Gastroesophageal sphincter (tissue), 4 donors: ENCODE measurements around the gene FNDC3B. TPM values are rescaled to one million over a fixed set of nuclear protein-coding genes. Genes with fewer than 3 reads are reported as not detected.

Experiments
- ATAC-seq: fragments of 150-250 bp; one replicate; pipeline ENCODE4 v1.9.1; 2016; ENCODE audit warnings: mild to moderate bottlenecking, moderate library complexity
- H3K27ac ChIP-seq, 4 donors: fragments of 200-600 bp; sonication (generic) in 3 of 4; 1 replicate in 3 of 4; 2 replicates in 1 of 4; pipeline ENCODE4 v1.5.1; 2016 to 2019
- H3K27me3 ChIP-seq: fragments of 200-600 bp; sonication (generic); one replicate; pipeline ENCODE4 v1.5.1; 2019
- H3K36me3 ChIP-seq, 2 donors: fragments of 200-600 bp; sonication (generic); one replicate each; pipeline ENCODE4 v1.5.1; 2019; ENCODE audit warnings: control low read depth in 1 of 2
- H3K4me1 ChIP-seq, 3 donors: fragments of 200-600 bp; sonication (generic); 1 replicate in 2 of 3; 2 replicates in 1 of 3; pipeline ENCODE4 v1.5.1; 2016 to 2019; ENCODE audit warnings: control low read depth in 2 of 3
- H3K4me3 ChIP-seq, 2 donors: fragments of 200-600 bp; sonication (generic); one replicate each; pipeline ENCODE4 v1.5.1; 2019; ENCODE audit warnings: mild to moderate bottlenecking in 1 of 2, moderate library complexity in 1 of 2
- H3K9me3 ChIP-seq, 3 donors: fragments of 200-600 bp; sonication (generic); one replicate each; pipeline ENCODE4 v1.5.1; 2017 to 2019; ENCODE audit warnings: control low read depth in 2 of 3
- EP300 ChIP-seq: sonication (generic); formaldehyde crosslinking; IDR thresholded peaks from one replicate; pipeline ENCODE4 v1.6.1; 2017; ENCODE audit warnings: antibody characterized with exemption, mild to moderate bottlenecking
- POLR2A ChIP-seq, 2 donors: fragments of 450-650 bp; IDR thresholded peaks; one replicate each; pipeline ENCODE4 v1.6.1; 2017; ENCODE audit warnings: antibody characterized with exemption in 2 of 2, mild to moderate bottlenecking in 2 of 2, moderate library complexity in 1 of 2
- POLR2AphosphoS5 ChIP-seq: sonication (generic); formaldehyde crosslinking; IDR thresholded peaks from one replicate; pipeline ENCODE4 v1.6.1; 2017; ENCODE audit warnings: antibody characterized with exemption
- WGBS, 2 donors: methylation state at CpG; one replicate each; pipeline ENCODE4 v1.1.5; 2018; ENCODE audit warnings: low coverage in 1 of 2; 5-methylcytosine and 5-hydroxymethylcytosine counted together
- total RNA-seq, 4 donors: library from RNA; depleted of rRNA; stranded (reverse); fragments of >200 nt; gene quantifications; one replicate each; pipeline ENCODE4 v1.1.0, GENCODE V29; 2016
- TF ChIP-seq, protein P1 (sequence below), 4 experiments: fragments of 200-600 bp in 2 of 4; fragments of 450-650 bp in 2 of 4; sonication (generic) in 1 of 4; IDR thresholded peaks; one replicate each; pipeline ENCODE4 v1.5.1; 2017 to 2019; ENCODE audit warnings: antibody characterized with exemption in 4 of 4, mild to moderate bottlenecking in 2 of 4, moderate library complexity in 2 of 4

Gene FNDC3B
- total RNA-seq, 4 donors from 2014 or later, result 53.1 to 97.2 (median 70.8) TPM

DNA sequence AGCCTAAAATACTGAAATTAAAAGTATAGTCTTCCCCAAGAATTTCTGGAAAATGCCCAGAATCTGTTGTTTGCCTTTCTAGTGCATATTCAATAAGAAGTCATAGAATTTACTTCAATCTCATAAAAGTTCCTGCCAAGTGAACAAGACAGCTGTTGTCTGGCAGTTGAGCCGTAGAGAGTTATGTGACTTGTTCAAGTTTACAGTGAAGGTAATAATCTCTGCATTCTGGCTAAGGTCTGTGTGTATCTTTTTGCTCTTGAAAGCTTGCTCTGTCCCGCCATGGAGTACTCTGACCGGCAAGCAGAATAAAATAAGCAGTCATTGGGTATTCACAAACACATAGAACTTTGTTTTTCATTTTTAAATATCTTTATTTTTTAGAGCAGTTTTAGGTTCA, 331.0 kb downstream of the FNDC3B start:
- no peak for ATAC-seq
- Histone ChIP-seq H3K9me3 (no peaks in the 10 kb centered on the region), H3K27me3 (no peaks in the 10 kb centered on the region), H3K27ac (no peak overlapping the region), H3K4me1 (peaks cover 0 to 50% (median 3%) of the 10 kb centered on the region in 3 donors), H3K36me3 (peaks cover 0 to 38% of the 10 kb centered on the region in 2 donors), H3K4me3 (no peak overlapping the region)
- WGBS, 2 donors, result 36 to 72% methylated on average over 3 of the region's 3 CpGs
- TF ChIP-seq POLR2A (IDR thresholded peaks at IDR 0.05) (no peak), POLR2AphosphoS5 (no peak), EP300 (no peak)
- TF ChIP-seq, protein P1, sequence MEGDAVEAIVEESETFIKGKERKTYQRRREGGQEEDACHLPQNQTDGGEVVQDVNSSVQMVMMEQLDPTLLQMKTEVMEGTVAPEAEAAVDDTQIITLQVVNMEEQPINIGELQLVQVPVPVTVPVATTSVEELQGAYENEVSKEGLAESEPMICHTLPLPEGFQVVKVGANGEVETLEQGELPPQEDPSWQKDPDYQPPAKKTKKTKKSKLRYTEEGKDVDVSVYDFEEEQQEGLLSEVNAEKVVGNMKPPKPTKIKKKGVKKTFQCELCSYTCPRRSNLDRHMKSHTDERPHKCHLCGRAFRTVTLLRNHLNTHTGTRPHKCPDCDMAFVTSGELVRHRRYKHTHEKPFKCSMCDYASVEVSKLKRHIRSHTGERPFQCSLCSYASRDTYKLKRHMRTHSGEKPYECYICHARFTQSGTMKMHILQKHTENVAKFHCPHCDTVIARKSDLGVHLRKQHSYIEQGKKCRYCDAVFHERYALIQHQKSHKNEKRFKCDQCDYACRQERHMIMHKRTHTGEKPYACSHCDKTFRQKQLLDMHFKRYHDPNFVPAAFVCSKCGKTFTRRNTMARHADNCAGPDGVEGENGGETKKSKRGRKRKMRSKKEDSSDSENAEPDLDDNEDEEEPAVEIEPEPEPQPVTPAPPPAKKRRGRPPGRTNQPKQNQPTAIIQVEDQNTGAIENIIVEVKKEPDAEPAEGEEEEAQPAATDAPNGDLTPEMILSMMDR (IDR thresholded peaks at IDR 0.05), result no peak

DNA sequence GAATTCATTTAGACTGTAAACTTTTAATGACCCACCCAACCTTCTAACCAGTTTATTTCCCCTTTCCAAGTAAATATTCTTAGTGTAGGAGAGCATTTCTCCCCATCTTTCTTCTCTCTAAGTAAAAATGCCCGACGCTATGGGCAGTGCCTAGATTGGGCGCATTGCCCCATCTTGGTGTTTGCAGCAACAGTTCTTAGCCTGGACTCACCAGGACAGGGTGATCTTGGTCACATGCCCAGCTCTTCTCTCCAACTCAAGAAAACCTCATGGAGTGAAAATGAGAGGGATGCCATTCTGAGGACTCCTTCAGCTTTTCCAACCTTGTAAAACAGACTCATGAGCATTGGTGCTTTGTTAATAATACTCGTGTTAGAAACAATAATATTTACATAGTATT, 332.2 kb downstream of the FNDC3B start:
- no peak for ATAC-seq
- TF ChIP-seq POLR2A (IDR thresholded peaks at IDR 0.05), result no peak
- no peak for TF ChIP-seq EP300
- no peak for TF ChIP-seq POLR2AphosphoS5
- TF ChIP-seq, protein P1 (IDR thresholded peaks at IDR 0.05), result no peak
- Histone ChIP-seq H3K27ac (no peak overlapping the region), H3K4me3 (no peak overlapping the region), H3K9me3 (no peaks in the 10 kb centered on the region), H3K4me1 (peaks cover 0 to 53% (median 3%) of the 10 kb centered on the region in 3 donors), H3K27me3 (no peaks in the 10 kb centered on the region), H3K36me3 (peaks cover 0 to 35% of the 10 kb centered on the region in 2 donors)
- WGBS, 2 donors, result 50 to 83% methylated on average over 1 to 4 of the region's 4 CpGs

DNA sequence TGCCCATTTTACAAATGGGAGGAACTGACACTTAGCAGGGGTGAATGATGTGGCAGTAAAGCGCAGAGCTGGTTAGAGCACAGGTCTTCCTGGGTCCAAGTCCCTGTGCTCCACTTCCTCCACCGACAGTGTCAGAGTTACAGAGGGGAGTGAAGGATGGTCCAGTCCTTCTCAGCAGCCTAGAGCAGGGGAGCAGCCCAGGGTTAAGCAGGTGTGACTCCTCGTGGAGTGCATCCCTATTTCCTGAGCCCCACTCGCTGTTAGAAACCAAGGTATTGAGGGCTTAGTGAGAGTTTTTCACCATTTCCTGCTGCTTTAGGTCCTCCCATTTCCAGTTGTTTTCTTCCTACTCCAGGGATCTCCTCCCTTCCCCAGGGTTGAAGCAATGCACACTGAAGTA, 333.5 kb downstream of the FNDC3B start:
- Histone ChIP-seq H3K36me3 (peaks cover 0 to 40% of the 10 kb centered on the region in 2 donors), H3K27ac (no peak overlapping the region)
- WGBS, 2 donors, result 83 to 92% methylated on average over 3 to 4 of the region's 4 CpGs

DNA sequence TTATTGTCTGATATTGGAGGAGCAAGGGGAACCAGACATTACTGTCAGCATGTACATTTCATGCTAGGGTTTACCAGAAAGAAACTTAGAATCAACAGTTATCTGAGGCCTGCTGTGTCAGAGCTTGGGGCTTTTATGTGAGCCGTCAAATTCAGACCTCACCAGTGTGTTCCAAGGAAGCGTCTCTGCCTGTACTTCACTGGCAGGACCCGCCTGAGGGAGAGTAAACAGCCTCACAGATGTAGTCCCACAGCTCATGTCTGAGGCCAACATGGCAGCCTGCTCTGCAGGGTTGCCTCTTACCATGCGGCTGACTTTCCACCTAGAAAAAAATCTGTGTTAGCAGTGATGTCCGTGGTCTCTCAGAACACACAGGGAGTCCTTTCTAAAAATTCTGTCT, 334.5 kb downstream of the FNDC3B start:
- H3K9me3 ChIP-seq, result peaks cover 0 to under 1% (median 0%) of the 10 kb centered on the region in 3 donors
- H3K27ac ChIP-seq, result no peak overlapping the region
- peaks cover 4 to 51% of the 10 kb centered on the region in 2 donors for H3K36me3 ChIP-seq
- no peaks in the 10 kb centered on the region for H3K27me3 ChIP-seq
- no peak overlapping the region for H3K4me3 ChIP-seq
- ATAC-seq, result no peak
- no peak for TF ChIP-seq POLR2AphosphoS5
- no peak for TF ChIP-seq POLR2A (IDR thresholded peaks at IDR 0.05)
- TF ChIP-seq EP300, result no peak
- TF ChIP-seq, protein P1 (IDR thresholded peaks at IDR 0.05), result no peak
- 80 to 100% methylated on average over 1 to 2 of the region's 5 CpGs for WGBS, 2 donors
- peaks cover 0 to 31% (median 3%) of the 10 kb centered on the region in 3 donors for H3K4me1 ChIP-seq

More for the DNA sequence above, 333.5 kb downstream of the FNDC3B start:
- no peaks in the 10 kb centered on the region for H3K27me3 ChIP-seq
- TF ChIP-seq, protein P1 (IDR thresholded peaks at IDR 0.05), result no peak
- TF ChIP-seq POLR2AphosphoS5 (no peak), EP300 (no peak), POLR2A (IDR thresholded peaks at IDR 0.05) (no peak)
- no peaks in the 10 kb centered on the region for H3K9me3 ChIP-seq
- peaks cover 0 to 40% (median 3%) of the 10 kb centered on the region in 3 donors for H3K4me1 ChIP-seq
- no peak for ATAC-seq
- H3K4me3 ChIP-seq, result no peak overlapping the region

DNA sequence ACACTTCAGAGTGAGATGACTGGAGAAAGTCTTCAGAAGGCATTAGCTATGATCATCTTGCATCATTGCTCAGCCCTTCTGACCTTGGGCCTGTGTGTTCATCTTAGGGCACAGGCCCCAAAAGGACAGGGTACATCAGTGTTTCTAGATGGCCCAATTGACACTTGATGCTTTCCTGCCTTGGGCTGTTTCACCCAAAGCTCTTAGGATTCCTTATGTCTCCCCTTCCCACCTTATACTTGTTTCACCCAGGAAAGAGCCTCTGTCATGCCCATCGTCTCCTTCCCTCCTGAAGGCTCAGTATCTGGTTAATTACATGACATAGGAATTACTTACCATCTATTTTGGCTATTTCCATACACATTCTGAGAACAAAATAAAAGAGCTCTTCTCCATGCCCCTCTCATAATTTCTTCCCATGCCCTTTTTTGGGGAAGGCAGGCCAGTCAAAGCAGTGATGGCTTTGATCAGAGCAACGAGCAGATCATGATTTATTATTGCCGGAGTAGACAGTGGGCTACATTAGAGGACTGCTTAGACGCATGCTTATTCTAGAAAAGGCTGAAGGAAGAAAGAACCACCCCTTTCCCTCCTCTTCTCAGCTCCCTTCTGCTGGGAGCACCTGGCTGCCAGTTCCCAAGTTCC, 335.9 kb downstream of the FNDC3B start:
- no peak overlapping the region for H3K27ac ChIP-seq
- H3K9me3 ChIP-seq, result peaks cover 0 to 10% (median 2%) of the 10 kb centered on the region in 3 donors
- H3K36me3 ChIP-seq, result peaks cover 8 to 65% of the 10 kb centered on the region in 2 donors
- H3K4me1 ChIP-seq, result peaks cover 0 to 17% (median 0%) of the 10 kb centered on the region in 3 donors
- H3K4me3 ChIP-seq, result no peak overlapping the region
- WGBS, 2 donors, result 78 to 100% methylated on average over 3 of the region's 4 CpGs
- TF ChIP-seq POLR2AphosphoS5 (no peak), EP300 (no peak), POLR2A (IDR thresholded peaks at IDR 0.05) (no peak)
- TF ChIP-seq, protein P1 (IDR thresholded peaks at IDR 0.05), result no peak
- no peaks in the 10 kb centered on the region for H3K27me3 ChIP-seq
- no peak for ATAC-seq
